ENCODE results near the gene BAHD1. TPM values are rescaled to one million over a fixed set of nuclear protein-coding genes. Genes with fewer than 3 reads are reported as not detected.

BAHD1 gene
- total and polyA plus RNA-seq, 2 experiments from 2014 or later, result 11.2 to 40.1 TPM

DNA sequence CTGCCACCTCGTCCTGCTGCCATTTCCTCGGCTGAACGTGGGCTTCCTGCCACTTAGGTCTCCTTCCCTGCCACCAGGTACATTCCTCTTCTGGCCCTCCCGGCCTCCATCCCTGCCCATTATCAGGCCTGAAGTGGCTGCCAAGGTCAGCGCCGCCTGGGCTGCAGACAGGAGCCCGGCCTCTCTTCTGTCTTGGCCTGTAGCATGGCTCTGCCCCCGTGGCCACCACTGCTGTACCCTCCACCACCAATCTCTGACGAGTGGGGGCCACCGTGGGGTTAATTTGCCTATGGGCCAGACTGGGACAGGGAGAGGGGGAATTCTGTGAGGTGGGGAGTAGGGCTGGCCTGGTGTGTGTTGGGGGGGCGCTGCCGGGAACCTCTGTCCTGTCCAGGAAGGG lies 2.0 kb upstream of the BAHD1 start (continued):
- TF ChIP-seq, protein P1, sequence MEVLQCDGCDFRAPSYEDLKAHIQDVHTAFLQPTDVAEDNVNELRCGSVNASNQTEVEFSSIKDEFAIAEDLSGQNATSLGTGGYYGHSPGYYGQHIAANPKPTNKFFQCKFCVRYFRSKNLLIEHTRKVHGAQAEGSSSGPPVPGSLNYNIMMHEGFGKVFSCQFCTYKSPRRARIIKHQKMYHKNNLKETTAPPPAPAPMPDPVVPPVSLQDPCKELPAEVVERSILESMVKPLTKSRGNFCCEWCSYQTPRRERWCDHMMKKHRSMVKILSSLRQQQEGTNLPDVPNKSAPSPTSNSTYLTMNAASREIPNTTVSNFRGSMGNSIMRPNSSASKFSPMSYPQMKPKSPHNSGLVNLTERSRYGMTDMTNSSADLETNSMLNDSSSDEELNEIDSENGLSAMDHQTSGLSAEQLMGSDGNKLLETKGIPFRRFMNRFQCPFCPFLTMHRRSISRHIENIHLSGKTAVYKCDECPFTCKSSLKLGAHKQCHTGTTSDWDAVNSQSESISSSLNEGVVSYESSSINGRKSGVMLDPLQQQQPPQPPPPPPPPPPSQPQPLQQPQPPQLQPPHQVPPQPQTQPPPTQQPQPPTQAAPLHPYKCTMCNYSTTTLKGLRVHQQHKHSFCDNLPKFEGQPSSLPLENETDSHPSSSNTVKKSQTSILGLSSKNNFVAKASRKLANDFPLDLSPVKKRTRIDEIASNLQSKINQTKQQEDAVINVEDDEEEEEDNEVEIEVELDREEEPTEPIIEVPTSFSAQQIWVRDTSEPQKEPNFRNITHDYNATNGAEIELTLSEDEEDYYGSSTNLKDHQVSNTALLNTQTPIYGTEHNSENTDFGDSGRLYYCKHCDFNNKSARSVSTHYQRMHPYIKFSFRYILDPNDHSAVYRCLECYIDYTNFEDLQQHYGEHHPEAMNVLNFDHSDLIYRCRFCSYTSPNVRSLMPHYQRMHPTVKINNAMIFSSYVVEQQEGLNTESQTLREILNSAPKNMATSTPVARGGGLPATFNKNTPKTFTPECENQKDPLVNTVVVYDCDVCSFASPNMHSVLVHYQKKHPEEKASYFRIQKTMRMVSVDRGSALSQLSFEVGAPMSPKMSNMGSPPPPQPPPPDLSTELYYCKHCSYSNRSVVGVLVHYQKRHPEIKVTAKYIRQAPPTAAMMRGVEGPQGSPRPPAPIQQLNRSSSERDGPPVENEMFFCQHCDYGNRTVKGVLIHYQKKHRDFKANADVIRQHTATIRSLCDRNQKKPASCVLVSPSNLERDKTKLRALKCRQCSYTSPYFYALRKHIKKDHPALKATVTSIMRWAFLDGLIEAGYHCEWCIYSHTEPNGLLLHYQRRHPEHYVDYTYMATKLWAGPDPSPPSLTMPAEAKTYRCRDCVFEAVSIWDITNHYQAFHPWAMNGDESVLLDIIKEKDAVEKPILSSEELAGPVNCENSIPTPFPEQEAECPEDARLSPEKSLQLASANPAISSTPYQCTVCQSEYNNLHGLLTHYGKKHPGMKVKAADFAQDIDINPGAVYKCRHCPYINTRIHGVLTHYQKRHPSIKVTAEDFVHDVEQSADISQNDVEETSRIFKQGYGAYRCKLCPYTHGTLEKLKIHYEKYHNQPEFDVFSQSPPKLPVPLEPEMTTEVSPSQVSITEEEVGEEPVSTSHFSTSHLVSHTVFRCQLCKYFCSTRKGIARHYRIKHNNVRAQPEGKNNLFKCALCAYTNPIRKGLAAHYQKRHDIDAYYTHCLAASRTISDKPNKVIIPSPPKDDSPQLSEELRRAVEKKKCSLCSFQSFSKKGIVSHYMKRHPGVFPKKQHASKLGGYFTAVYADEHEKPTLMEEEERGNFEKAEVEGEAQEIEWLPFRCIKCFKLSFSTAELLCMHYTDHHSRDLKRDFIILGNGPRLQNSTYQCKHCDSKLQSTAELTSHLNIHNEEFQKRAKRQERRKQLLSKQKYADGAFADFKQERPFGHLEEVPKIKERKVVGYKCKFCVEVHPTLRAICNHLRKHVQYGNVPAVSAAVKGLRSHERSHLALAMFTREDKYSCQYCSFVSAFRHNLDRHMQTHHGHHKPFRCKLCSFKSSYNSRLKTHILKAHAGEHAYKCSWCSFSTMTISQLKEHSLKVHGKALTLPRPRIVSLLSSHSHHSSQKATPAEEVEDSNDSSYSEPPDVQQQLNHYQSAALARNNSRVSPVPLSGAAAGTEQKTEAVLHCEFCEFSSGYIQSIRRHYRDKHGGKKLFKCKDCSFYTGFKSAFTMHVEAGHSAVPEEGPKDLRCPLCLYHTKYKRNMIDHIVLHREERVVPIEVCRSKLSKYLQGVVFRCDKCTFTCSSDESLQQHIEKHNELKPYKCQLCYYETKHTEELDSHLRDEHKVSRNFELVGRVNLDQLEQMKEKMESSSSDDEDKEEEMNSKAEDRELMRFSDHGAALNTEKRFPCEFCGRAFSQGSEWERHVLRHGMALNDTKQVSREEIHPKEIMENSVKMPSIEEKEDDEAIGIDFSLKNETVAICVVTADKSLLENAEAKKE (CRISPR knock-in tag; IDR thresholded peaks at IDR 0.05), result no peak
- TF ChIP-seq ZNF114 (CRISPR knock-in tag; IDR thresholded peaks at IDR 0.05) (no peak), EZH2phosphoT487 (IDR thresholded peaks at IDR 0.05; ENCODE audit: unreplicated experiment) (no peak), CREB1 (CRISPR knock-in tag; IDR thresholded peaks at IDR 0.05; ENCODE audit: low read depth) (no peak), JUNB (IDR thresholded peaks at IDR 0.05; ENCODE audit: unreplicated experiment) (no peak)
- TF ChIP-seq, protein P2, sequence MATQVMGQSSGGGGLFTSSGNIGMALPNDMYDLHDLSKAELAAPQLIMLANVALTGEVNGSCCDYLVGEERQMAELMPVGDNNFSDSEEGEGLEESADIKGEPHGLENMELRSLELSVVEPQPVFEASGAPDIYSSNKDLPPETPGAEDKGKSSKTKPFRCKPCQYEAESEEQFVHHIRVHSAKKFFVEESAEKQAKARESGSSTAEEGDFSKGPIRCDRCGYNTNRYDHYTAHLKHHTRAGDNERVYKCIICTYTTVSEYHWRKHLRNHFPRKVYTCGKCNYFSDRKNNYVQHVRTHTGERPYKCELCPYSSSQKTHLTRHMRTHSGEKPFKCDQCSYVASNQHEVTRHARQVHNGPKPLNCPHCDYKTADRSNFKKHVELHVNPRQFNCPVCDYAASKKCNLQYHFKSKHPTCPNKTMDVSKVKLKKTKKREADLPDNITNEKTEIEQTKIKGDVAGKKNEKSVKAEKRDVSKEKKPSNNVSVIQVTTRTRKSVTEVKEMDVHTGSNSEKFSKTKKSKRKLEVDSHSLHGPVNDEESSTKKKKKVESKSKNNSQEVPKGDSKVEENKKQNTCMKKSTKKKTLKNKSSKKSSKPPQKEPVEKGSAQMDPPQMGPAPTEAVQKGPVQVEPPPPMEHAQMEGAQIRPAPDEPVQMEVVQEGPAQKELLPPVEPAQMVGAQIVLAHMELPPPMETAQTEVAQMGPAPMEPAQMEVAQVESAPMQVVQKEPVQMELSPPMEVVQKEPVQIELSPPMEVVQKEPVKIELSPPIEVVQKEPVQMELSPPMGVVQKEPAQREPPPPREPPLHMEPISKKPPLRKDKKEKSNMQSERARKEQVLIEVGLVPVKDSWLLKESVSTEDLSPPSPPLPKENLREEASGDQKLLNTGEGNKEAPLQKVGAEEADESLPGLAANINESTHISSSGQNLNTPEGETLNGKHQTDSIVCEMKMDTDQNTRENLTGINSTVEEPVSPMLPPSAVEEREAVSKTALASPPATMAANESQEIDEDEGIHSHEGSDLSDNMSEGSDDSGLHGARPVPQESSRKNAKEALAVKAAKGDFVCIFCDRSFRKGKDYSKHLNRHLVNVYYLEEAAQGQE (IDR thresholded peaks at IDR 0.05; ENCODE audit: unreplicated experiment), result no peak

All from GM23338 (cell line).